GM12878 (cell line): ENCODE results near the gene ZNF547. TPM values are rescaled to one million over a fixed set of nuclear protein-coding genes. Genes with fewer than 3 reads are reported as not detected.

Experiments used
- BHLHE40 ChIP-seq, 2 experiments: fragments of 450-650 bp in 1 of 2; IDR thresholded peaks; 2 replicates each; pipeline ENCODE4 v1.6.1; 2011 to 2017; ENCODE audit warnings: low read depth in 2 of 2, borderline replicate concordance in 1 of 2, improper control_type of control experiment in 1 of 2, low read length in 1 of 2, mild to moderate bottlenecking in 1 of 2
- CBX5 ChIP-seq: sonication (generic); IDR thresholded peaks from 2 replicates; pipeline ENCODE4 v1.6.1; 2016; ENCODE audit warnings: low read depth, moderate library complexity, mild to moderate bottlenecking, inconsistent platforms
- CEBPZ ChIP-seq: fragments of 150-350 bp; IDR thresholded peaks from 2 replicates; pipeline ENCODE4 v1.6.1; 2016; ENCODE audit warnings: low read depth, low read length
- E2F8 ChIP-seq: fragments of 450-650 bp; IDR thresholded peaks from 2 replicates; pipeline ENCODE4 v1.6.1; 2018; ENCODE audit warnings: mild to moderate bottlenecking, low read depth, moderate library complexity; ENCODE audit not compliant: partially characterized antibody
- IRF3 ChIP-seq: fragments of 450-650 bp; IDR thresholded peaks from 2 replicates; pipeline ENCODE4 v1.6.1; 2014; ENCODE audit warnings: mild to moderate bottlenecking
- KLF5 ChIP-seq: fragments of 450-650 bp; IDR thresholded peaks from 2 replicates; pipeline ENCODE4 v1.6.1; 2014; ENCODE audit warnings: mild to moderate bottlenecking; ENCODE audit not compliant: partially characterized antibody
- MEF2A ChIP-seq: IDR thresholded peaks from 2 replicates; pipeline ENCODE4 v1.6.1; 2011; ENCODE audit warnings: low read depth, mild to moderate bottlenecking, low read length, moderate library complexity; ENCODE audit not compliant: insufficient read depth
- MYC ChIP-seq: IDR thresholded peaks from 2 replicates; pipeline ENCODE4 v1.6.1; 2011; ENCODE audit warnings: mild to moderate bottlenecking, low read length, moderate library complexity, inconsistent platforms; ENCODE audit not compliant: insufficient read depth, insufficient replicate concordance, insufficient read length, severe bottlenecking
- NFXL1 ChIP-seq: fragments of 450-650 bp; IDR thresholded peaks from 2 replicates; pipeline ENCODE4 v1.6.1; 2017; ENCODE audit warnings: antibody characterized with exemption, mild to moderate bottlenecking, borderline replicate concordance
- PAX5 ChIP-seq: IDR thresholded peaks from 2 replicates; pipeline ENCODE4 v1.6.1; 2011; ENCODE audit warnings: low read depth, low read length, borderline replicate concordance
- PKNOX1 ChIP-seq: fragments of 450-650 bp; IDR thresholded peaks from 2 replicates; pipeline ENCODE4 v1.6.1; 2016; ENCODE audit warnings: mild to moderate bottlenecking
- POLR2AphosphoS5 ChIP-seq: IDR thresholded peaks from 2 replicates; pipeline ENCODE4 v1.6.1; 2011; ENCODE audit warnings: mild to moderate bottlenecking, low read length, inconsistent platforms
- RELA ChIP-seq: fragments of 450-650 bp; IDR thresholded peaks from 2 replicates; pipeline ENCODE4 v1.8.0; 2014; ENCODE audit warnings: borderline replicate concordance; ENCODE audit not compliant: partially characterized antibody
- SMAD5 ChIP-seq: IDR thresholded peaks from 2 replicates; pipeline ENCODE4 v1.6.1; 2016; ENCODE audit warnings: antibody characterized with exemption, low read depth
- SRF ChIP-seq, 2 experiments: IDR thresholded peaks; 2 replicates each; pipeline ENCODE4 v1.6.1; 2011; ENCODE audit warnings: low read depth in 2 of 2, low read length in 2 of 2, mild to moderate bottlenecking in 1 of 2, moderate library complexity in 1 of 2
- SUZ12 ChIP-seq: fragments of 200-600 bp; sonication (generic); IDR thresholded peaks from one replicate; pipeline ENCODE4 v1.6.1; 2018; ENCODE audit warnings: antibody characterized with exemption, mild to moderate bottlenecking; ENCODE audit not compliant: unreplicated experiment
- ZNF384 ChIP-seq: IDR thresholded peaks from 2 replicates; pipeline ENCODE4 v1.6.1; 2012; ENCODE audit warnings: low read depth, mild to moderate bottlenecking, low read length, improper control_type of control experiment, borderline replicate concordance
- polyA plus RNA-seq, 11 experiments: library from polyadenylated mRNA; depleted of rRNA in 4 of 11; unstranded in 6 of 11; stranded (reverse) in 5 of 11; fragments of >200 nt; fragmentation: Nextera tagmentation in 4 of 11; fragmentation: Illumina TruSeq in 1 of 11; extraction: Ambion mirVana in 4 of 11; extraction: Trizol in 1 of 11; gene quantifications; 1 replicate in 1 of 11; 2 replicates in 10 of 11; pipeline versions ENCODE4 v1.2.1 to v1.2.3, GENCODE V29; 2011 to 2016; ENCODE audit warnings: inconsistent platforms in 2 of 11, missing spikeins in 2 of 11, low read depth in 1 of 11
- total RNA-seq, 4 experiments: library from RNA; depleted of rRNA in 3 of 4; stranded (reverse); fragments of >200 nt in 3 of 4; fragmentation: Illumina TruSeq in 1 of 4; extraction: Trizol in 1 of 4; gene quantifications; 2 replicates each; pipeline versions ENCODE4 v1.2.1 to v1.2.3, GENCODE V29; 2013 to 2021
- TF ChIP-seq, protein P1 (sequence below): fragments of 450-650 bp; IDR thresholded peaks from 2 replicates; pipeline ENCODE4 v1.6.1; 2017; ENCODE audit warnings: low read depth, mild to moderate bottlenecking, moderate library complexity

Gene ZNF547
- total and polyA plus RNA-seq, 10 of the 15 experiments (the other 5 are each of a cell fraction or from before 2014, with no cell fraction given), result 2.3 to 6.0 (median 3.3) TPM

GRCh38 chr19:57320180-57321084 lies 42.9 kb upstream of the ZNF547 start, which contains the start of gene ZNF543 (continued):
- peak; percentile 32 for TF ChIP-seq CEBPZ
- TF ChIP-seq NFXL1, result no peak
- peak; percentile 63; the same call in 1 of the 2 replicates for TF ChIP-seq PAX5
- TF ChIP-seq KLF5, result peak; percentile 65
- TF ChIP-seq, protein P1, sequence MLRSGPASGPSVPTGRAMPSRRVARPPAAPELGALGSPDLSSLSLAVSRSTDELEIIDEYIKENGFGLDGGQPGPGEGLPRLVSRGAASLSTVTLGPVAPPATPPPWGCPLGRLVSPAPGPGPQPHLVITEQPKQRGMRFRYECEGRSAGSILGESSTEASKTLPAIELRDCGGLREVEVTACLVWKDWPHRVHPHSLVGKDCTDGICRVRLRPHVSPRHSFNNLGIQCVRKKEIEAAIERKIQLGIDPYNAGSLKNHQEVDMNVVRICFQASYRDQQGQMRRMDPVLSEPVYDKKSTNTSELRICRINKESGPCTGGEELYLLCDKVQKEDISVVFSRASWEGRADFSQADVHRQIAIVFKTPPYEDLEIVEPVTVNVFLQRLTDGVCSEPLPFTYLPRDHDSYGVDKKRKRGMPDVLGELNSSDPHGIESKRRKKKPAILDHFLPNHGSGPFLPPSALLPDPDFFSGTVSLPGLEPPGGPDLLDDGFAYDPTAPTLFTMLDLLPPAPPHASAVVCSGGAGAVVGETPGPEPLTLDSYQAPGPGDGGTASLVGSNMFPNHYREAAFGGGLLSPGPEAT, result peak; percentile 42
- peak; percentile 90 for TF ChIP-seq POLR2AphosphoS5
- no peak for TF ChIP-seq MYC
- TF ChIP-seq MEF2A, result no peak
- peak in 1 of 2 experiments; percentile 78; a peak in 2 of 4 replicates for TF ChIP-seq BHLHE40 (IDR thresholded peaks at IDR 0.05; ENCODE audit: borderline replicate concordance in 1 of 2, low read depth in 2 of 2, low read length in 1 of 2)
- TF ChIP-seq PKNOX1, result peak; percentile 29; the same call in 1 of the 2 replicates
- no peak for TF ChIP-seq CBX5
- TF ChIP-seq SRF (IDR thresholded peaks at IDR 0.05; ENCODE audit: low read depth in 2 of 2, low read length in 2 of 2), result no peak
- peak; percentile 88 for TF ChIP-seq SMAD5
- no peak for TF ChIP-seq SUZ12
- no peak for TF ChIP-seq ZNF384
- no peak for TF ChIP-seq IRF3
- no peak for TF ChIP-seq RELA
- no peak for TF ChIP-seq E2F8
